Stimulated activated CD8-positive, alpha-beta memory T cell treated with anti-CD3 and anti-CD28 coated beads, Interleukin-15, amount 100 ng/mL, for 24 hours (primary cell): ENCODE results near the gene SDC4.
A peak's percentile ranks its signal among the peaks of the same experiment; 100 is the strongest.

Experiments used
- DNase-seq: peaks from one replicate; pipeline ENCODE4 v3.0.0-alpha.2; 2020; ENCODE audit warnings: low read depth

Gene SDC4

GRCh38 chr20:45297786-45298497 lies 50.3 kb downstream of the SDC4 start:
- DNase-seq: no peak

GRCh38 chr20:45294659-45295058 lies 53.6 kb downstream of the SDC4 start:
- no peak for DNase-seq

DNA sequence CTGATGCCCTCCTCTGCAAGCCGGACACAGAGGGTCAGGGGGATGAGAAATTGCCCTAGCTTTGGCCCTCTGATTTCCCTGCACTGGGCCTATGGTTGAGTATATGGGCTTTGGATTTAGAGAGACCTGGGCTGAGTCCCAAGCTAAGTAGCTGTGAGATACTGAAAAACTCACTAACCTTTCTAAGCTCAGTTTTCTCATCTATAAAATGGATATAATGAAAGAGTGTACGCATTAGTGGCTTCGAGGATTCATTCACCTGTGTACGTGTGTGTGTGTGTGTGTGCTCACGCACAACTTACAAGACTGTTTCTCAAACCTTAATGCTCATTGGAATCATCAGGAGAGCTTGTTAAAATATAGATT lies 54.2 kb downstream of the SDC4 start:
- DNase-seq: no peak

- DNase-seq: peak; percentile 78
Observed at GRCh38 chr20:45293041-45294002, 54.9 kb downstream of the SDC4 start.

DNA sequence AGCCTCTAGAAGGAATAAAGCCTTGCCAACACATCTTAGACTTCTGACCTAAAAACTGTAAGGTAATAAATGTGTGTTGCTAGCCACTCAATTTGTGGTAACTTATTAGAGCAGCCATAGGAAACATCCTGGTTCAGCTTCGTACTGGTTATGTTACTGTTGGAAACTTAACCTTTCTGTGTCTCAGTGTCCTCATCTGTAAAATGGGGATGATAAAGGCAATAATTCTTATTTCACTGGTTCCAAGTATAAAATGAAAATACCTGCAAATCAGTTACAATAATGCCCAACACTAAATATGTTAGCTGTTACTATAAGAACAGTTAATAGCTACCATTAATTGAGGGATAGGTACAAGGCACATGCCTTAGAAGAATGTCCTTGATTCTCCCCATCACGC lies 55.9 kb downstream of the SDC4 start:
- DNase-seq: no peak

- DNase-seq: no peak
Observed at GRCh38 chr20:45291526-45291925, 56.7 kb downstream of the SDC4 start.

- DNase-seq: peak; percentile 16
Observed at GRCh38 chr20:45290677-45291355, 57.4 kb downstream of the SDC4 start.

GRCh38 chr20:45289942-45290676 lies 58.1 kb downstream of the SDC4 start:
- DNase-seq: no peak

- no peak for DNase-seq
Observed at GRCh38 chr20:45288860-45289259, 59.4 kb downstream of the SDC4 start.

DNA sequence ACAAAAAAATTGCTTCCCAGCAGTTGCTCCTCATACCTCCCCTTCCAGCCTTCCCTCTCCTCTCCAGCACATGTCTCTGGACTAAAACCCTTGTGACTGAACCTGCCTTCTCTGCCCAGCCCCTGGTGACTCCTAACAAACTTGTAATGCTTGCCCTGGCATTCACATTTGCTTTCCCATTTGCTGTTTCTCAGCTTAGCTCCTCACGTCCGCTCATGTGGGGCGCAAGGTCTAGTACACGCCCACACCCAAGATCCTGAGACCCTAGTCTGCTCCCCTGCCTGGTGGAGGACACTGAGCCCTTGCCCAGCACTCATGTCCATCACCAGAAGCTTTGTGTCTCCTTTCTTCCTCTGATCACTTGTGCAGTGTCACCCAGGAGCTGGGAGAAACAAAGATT lies 59.8 kb downstream of the SDC4 start:
- DNase-seq: no peak

- no peak for DNase-seq
Observed at GRCh38 chr20:45283551-45284057, 64.6 kb downstream of the SDC4 start.

- no peak for DNase-seq
Observed at GRCh38 chr20:45282700-45283550, 65.3 kb downstream of the SDC4 start.

DNA sequence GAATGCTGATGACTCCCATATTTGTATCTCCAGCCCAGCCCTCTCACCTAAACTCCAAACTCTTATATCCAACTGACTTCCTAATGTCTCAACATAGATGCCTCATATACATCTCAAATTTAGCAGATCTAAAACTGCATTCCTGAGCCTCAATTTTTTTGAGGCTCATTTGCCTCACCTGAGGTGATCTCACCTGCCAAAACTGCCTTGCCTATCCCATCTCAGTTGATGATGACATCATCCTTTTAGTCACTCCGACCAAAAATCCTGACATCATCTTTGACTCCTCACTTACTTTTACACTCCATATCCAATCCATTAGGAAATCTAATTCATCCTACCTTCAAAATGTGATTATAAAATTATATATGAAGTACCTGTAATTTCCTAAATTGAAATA lies 68.2 kb downstream of the SDC4 start:
- no peak for DNase-seq

DNA sequence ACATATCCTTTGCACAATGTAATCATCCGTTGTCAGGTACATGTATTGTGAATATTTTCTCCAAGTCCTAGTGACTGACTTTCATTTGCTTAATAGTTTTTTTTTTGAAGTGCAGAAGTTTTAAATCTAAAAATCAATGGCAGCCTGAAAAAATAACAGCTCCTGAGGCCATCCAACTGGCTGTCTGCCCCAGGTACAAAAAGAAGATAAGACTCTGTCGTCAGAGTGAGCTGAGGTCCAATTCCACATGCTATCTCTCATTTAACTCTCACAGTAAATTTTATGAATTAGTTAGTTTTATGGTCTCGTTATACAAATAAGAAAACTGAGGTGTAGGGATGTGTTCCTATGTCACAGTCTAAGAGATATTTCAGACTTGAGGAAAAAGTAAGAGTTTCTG lies 72.9 kb downstream of the SDC4 start:
- DNase-seq: no peak
